Activated T-cell treated with anti-CD3 and anti-CD28 coated beads, Interleukin-2, amount 50 U/mL, for 48 hours (primary cell): ENCODE results near the gene FAH.
"Not testable (repeated sequence)": the region's sequence is repeated elsewhere in the genome, so short reads cannot be mapped to it uniquely, and the experiment has no call there.

Experiments
- DNase-seq, 2 experiments: peaks; one replicate each; pipeline ENCODE4 v3.0.0-alpha.2; 2020

FAH gene

GRCh38 chr15:80152180-80152895 lies 461 bp upstream of the FAH start:
- peak; percentile 94 for DNase-seq

GRCh38 chr15:80153900-80154299 lies 1.1 kb downstream of the FAH start:
- DNase-seq = no peak

GRCh38 chr15:80154336-80154735 lies 1.5 kb downstream of the FAH start:
- no peak for DNase-seq

- DNase-seq = no peak
Observed at GRCh38 chr15:80155001-80155377, 2.2 kb downstream of the FAH start.

GRCh38 chr15:80155378-80156175 lies 2.8 kb downstream of the FAH start:
- DNase-seq = not testable (repeated sequence)

- no peak for DNase-seq
Observed at GRCh38 chr15:80156176-80156720, 3.4 kb downstream of the FAH start.

- DNase-seq = no peak
Observed at GRCh38 chr15:80157215-80157614, 4.4 kb downstream of the FAH start.

- no peak for DNase-seq
Observed at GRCh38 chr15:80159301-80159700, 6.5 kb downstream of the FAH start.

- peak in 1 of 2 experiments; percentile 30 for DNase-seq
Observed at GRCh38 chr15:80159811-80160569, 7.2 kb downstream of the FAH start.

GRCh38 chr15:80160570-80161156 lies 7.9 kb downstream of the FAH start:
- DNase-seq = peak; percentile 55 to 59

- peak in 1 of 2 experiments; percentile 9 for DNase-seq
Observed at GRCh38 chr15:80161468-80162016, 8.7 kb downstream of the FAH start.

GRCh38 chr15:80162059-80162554 lies 9.3 kb downstream of the FAH start:
- DNase-seq = peak in 1 of 2 experiments; percentile 0

- no peak for DNase-seq
Observed at GRCh38 chr15:80163217-80163616, 10.4 kb downstream of the FAH start.

- no peak for DNase-seq
Observed at GRCh38 chr15:80163897-80164296, 11.1 kb downstream of the FAH start.

- no peak for DNase-seq
Observed at GRCh38 chr15:80167936-80168335, 15.1 kb downstream of the FAH start.

GRCh38 chr15:80168421-80168820 lies 15.6 kb downstream of the FAH start:
- DNase-seq = no peak

- DNase-seq = no peak
Observed at GRCh38 chr15:80169768-80170357, 17.1 kb downstream of the FAH start.

- DNase-seq = no peak
Observed at GRCh38 chr15:80170596-80170995, 17.8 kb downstream of the FAH start.

GRCh38 chr15:80171787-80172186 lies 19.0 kb downstream of the FAH start:
- DNase-seq = no peak

- DNase-seq = no peak
Observed at GRCh38 chr15:80172401-80172800, 19.6 kb downstream of the FAH start.

- DNase-seq = peak; percentile 83 to 85
Observed at GRCh38 chr15:80173022-80173759, 20.4 kb downstream of the FAH start.
